Common myeloid progenitor, CD34-positive (primary cell): Measurements from ENCODE around the gene ANKRD11.
"Not testable (repeated sequence)": the region's sequence is repeated elsewhere in the genome, so short reads cannot be mapped to it uniquely, and the experiment has no call there.

Experiments used
- CTCF ChIA-PET: fragments of 350-600 bp; sonication (Branson Sonifier 250); formaldehyde crosslinking; loops from one replicate; lab custom pipeline; 2021; ENCODE audit warnings: antibody characterized with exemption; lab: Charles Lee
- POLR2A ChIA-PET: fragments of 350-600 bp; sonication (Branson Sonifier 250); formaldehyde crosslinking; loops from one replicate; lab custom pipeline; 2021; ENCODE audit warnings: antibody characterized with exemption; lab: Charles Lee
- DNase-seq, 3 donors: peaks; one replicate each; pipeline versions ENCODE4 v3.0.0 to v3.0.0-alpha.2; 2013
- H3K27ac ChIP-seq, 2 experiments: 1 replicate in 1 of 2; 2 replicates in 1 of 2; pipeline ENCODE4 v1.7.0; 2013; ENCODE audit warnings: inconsistent platforms in 2 of 2, low read length in 2 of 2, mild to moderate bottlenecking in 2 of 2, low read depth in 1 of 2, moderate library complexity in 1 of 2; ENCODE audit not compliant: severe bottlenecking in 2 of 2, insufficient read depth in 1 of 2, poor library complexity in 1 of 2
- H3K27me3 ChIP-seq, 5 experiments: replicated peaks in 2 of 5; 1 replicate in 3 of 5; 2 replicates in 2 of 5; pipeline versions ENCODE4 v1.6.1 to v1.7.0; 2013; ENCODE audit warnings: low read length in 4 of 5, mild to moderate bottlenecking in 2 of 5, moderate library complexity in 2 of 5, inconsistent platforms in 1 of 5; ENCODE audit not compliant: insufficient read depth in 5 of 5, control insufficient read depth in 4 of 5
- H3K36me3 ChIP-seq, 4 experiments: 1 replicate in 2 of 4; 2 replicates in 2 of 4; pipeline versions ENCODE4 v1.6.1 to v1.7.0; 2013; ENCODE audit warnings: low read length in 3 of 4, control low read depth in 1 of 4, mild to moderate bottlenecking in 1 of 4; ENCODE audit not compliant: control insufficient read depth in 4 of 4, insufficient read depth in 4 of 4
- H3K4me1 ChIP-seq, 4 experiments: 1 replicate in 3 of 4; 2 replicates in 1 of 4; pipeline versions ENCODE4 v1.6.1 to v1.7.1; 2013; ENCODE audit warnings: low read length in 3 of 4, mild to moderate bottlenecking in 3 of 4, control low read depth in 1 of 4, inconsistent platforms in 1 of 4, moderate library complexity in 1 of 4; ENCODE audit not compliant: control insufficient read depth in 4 of 4, insufficient read depth in 4 of 4; ENCODE audit errors: control extremely low read depth in 1 of 4
- H3K4me3 ChIP-seq, 7 experiments: 1 replicate in 4 of 7; 2 replicates in 3 of 7; pipeline versions ENCODE4 v1.5.1 to v1.7.0; 2013; ENCODE audit warnings: mild to moderate bottlenecking in 7 of 7, low read length in 6 of 7, moderate library complexity in 6 of 7, inconsistent platforms in 2 of 7, low read depth in 2 of 7, control low read depth in 1 of 7; ENCODE audit not compliant: insufficient read depth in 4 of 7, control insufficient read depth in 1 of 7; ENCODE audit errors: extremely low read depth in 1 of 7
- H3K9me3 ChIP-seq, 5 experiments: 1 replicate in 4 of 5; 2 replicates in 1 of 5; pipeline versions ENCODE4 v1.6.1 to v1.7.1; 2013; ENCODE audit warnings: low read length in 4 of 5, mild to moderate bottlenecking in 2 of 5, inconsistent platforms in 1 of 5, low read depth in 1 of 5, moderate library complexity in 1 of 5; ENCODE audit not compliant: control insufficient read depth in 4 of 5, insufficient read depth in 2 of 5; ENCODE audit errors: control extremely low read depth in 1 of 5
- WGBS: methylation state at CpG from one replicate; pipeline ENCODE4 v1.1.5; 2013; ENCODE audit not compliant: insufficient coverage; 5-methylcytosine and 5-hydroxymethylcytosine counted together

ANKRD11 gene

DNA sequence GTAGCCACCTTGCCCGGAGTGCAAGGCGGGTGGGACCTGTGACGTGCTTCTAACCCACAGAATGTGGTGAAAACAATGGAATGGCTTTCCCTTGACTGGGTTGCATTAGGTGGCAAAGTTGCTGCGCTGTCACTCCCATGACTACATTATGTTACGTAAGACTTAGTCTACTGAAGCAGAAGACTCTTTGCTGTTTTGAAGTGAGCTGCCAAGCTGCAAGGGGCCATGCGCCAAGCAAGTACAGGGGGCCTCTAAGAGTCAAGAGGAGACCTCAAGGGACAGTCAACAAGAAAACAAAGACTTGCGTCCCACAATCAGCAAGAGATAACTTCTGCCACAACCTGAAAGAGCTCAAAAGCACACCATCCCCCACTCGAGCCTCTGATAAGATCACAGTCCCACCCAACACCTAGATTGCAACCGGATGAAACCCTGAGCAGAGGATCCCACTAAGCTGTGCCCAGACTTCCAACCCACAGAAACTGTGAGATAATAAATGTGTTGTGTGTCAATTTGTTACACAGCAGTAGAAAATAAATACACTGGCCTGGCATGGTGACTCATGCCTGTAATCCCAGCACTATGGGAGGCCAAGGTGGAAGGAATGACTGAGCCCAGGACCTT lies 16.5 kb downstream of the ANKRD11 start:
- H3K27ac ChIP-seq, result no peak overlapping the region
- POLR2A ChIA-PET, result no interaction called here
- no peaks in the 10 kb centered on the region for H3K27me3 ChIP-seq
- WGBS, result 91% methylated on average over 7 of the region's 9 CpGs
- H3K36me3 ChIP-seq, result peaks cover 0 to 4% (median 0%) of the 10 kb centered on the region in 4 experiments
- peaks cover 13 to 70% (median 29%) of the 10 kb centered on the region in 4 experiments for H3K4me1 ChIP-seq
- CTCF ChIA-PET, result interaction anchor here (1.3 to 1.8 kb wide), 3 partner anchors 17 to 37 kb away, joined by 3 to 9 read pairs (median 3); no protein-coding TSS in a partner anchor
- no peaks in the 10 kb centered on the region for H3K9me3 ChIP-seq
- no peak overlapping the region for H3K4me3 ChIP-seq
- no peak for DNase-seq

DNA sequence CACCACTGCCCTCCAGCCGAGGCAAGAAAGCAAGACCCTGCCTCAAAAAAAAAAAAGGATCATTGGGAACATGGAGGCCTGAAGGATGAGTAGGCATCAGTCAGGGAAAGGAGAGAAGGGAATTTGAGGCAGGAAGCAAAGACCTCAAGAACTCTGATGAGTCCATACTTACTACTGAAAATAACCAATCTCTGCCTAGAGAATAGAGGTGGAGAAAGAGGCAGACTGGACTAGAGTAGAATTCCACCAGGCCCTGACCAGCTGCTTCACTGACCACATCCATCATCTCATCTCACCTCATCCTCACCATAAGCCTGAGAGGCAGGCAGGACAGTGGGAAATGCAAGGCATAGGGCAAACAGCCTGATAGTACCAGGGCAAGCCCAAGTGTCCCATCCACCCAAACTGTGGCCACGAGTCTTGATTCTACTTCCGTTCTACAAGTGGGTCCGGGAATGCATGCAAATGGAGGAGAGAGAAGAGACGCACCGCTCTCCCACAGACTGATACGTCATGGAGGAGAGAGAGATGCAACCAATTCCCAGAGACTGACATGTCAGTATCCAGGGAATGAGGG lies 17.1 kb downstream of the ANKRD11 start:
- WGBS, result 100% methylated on average over 6 of the region's 7 CpGs
- no peak for DNase-seq
- POLR2A ChIA-PET, result no interaction called here
- no peak overlapping the region for H3K27ac ChIP-seq
- CTCF ChIA-PET, result interaction anchor here (1.2 to 1.3 kb wide), 2 partner anchors 10 to 16 kb away, joined by 3 to 4 read pairs; no protein-coding TSS in a partner anchor
- H3K9me3 ChIP-seq, result no peaks in the 10 kb centered on the region
- peaks cover 0 to 4% (median under 1%) of the 10 kb centered on the region in 4 experiments for H3K36me3 ChIP-seq
- no peak overlapping the region for H3K4me3 ChIP-seq
- no peaks in the 10 kb centered on the region for H3K27me3 ChIP-seq
- peaks cover 13 to 64% (median 26%) of the 10 kb centered on the region in 4 experiments for H3K4me1 ChIP-seq

DNA sequence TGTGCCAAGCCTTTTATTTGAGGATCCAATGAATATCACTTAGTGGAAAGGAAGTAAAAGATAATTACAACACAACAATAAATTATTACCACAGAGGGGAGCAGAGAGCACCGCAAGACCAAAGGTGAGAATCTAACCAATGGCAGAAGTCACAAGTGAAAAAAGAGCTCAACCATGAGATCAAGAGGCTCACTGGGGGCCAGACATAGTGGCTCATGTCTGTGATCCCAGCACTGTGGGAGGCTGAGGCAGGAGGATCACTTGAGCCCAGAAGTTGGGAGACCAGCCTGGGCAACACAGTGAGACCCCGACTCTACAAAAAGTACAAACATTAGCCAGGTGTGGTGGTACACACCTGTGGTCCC lies 17.7 kb downstream of the ANKRD11 start:
- H3K9me3 ChIP-seq, result no peaks in the 10 kb centered on the region
- H3K27ac ChIP-seq, result no peak overlapping the region
- no peaks in the 10 kb centered on the region for H3K27me3 ChIP-seq
- H3K4me3 ChIP-seq, result no peak overlapping the region
- ChIA-PET CTCF (interaction anchor here (1.2 to 1.4 kb wide), 2 partner anchors 11 to 15 kb away, joined by 4 read pairs; no protein-coding TSS in a partner anchor), POLR2A (no interaction called here)
- DNase-seq, result no peak
- peaks cover 0 to 5% (median 2%) of the 10 kb centered on the region in 4 experiments for H3K36me3 ChIP-seq
- WGBS, result 92% methylated on average over 2 of the region's 2 CpGs
- peaks cover 13 to 58% (median 23%) of the 10 kb centered on the region in 4 experiments for H3K4me1 ChIP-seq

DNA sequence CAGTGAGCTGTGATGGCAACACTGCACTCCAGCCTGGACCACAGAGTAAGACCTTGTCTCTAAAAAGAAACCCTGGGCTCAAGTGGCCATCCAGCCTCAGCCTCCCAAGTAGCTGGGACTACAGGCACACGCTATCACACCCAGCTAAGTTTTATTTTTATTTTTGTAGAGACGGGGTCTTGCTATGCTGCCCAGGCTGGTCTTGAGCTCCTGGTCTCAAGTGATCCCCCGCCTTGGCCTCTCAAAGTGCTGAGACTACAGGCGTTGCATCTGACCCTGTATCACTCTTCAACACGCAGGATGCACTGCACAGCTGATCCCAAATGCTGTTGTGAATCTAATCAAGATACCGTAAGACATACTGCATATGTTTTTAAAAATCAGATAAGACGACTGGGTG lies 23.0 kb downstream of the ANKRD11 start:
- H3K27me3 ChIP-seq, result no peaks in the 10 kb centered on the region
- DNase-seq, result no peak
- H3K9me3 ChIP-seq, result no peaks in the 10 kb centered on the region
- peaks cover 0 to 5% (median 0%) of the 10 kb centered on the region in 4 experiments for H3K36me3 ChIP-seq
- peaks cover 3 to 12% (median 3%) of the 10 kb centered on the region in 4 experiments for H3K4me1 ChIP-seq
- ChIA-PET POLR2A (interaction anchor here (0.6 to 0.8 kb wide), 2 partner anchors 10 to 136 kb away, joined by 5 to 7 read pairs; no protein-coding TSS in a partner anchor), CTCF (interaction anchor here (1.1 to 2.9 kb wide), 4 partner anchors 10 to 41 kb away, joined by 3 to 9 read pairs (median 4); partner anchors contain the start of gene SPG7)
- no peak overlapping the region for H3K4me3 ChIP-seq
- WGBS, result 99% methylated on average over 7 of the region's 7 CpGs
- H3K27ac ChIP-seq, result no peak overlapping the region

DNA sequence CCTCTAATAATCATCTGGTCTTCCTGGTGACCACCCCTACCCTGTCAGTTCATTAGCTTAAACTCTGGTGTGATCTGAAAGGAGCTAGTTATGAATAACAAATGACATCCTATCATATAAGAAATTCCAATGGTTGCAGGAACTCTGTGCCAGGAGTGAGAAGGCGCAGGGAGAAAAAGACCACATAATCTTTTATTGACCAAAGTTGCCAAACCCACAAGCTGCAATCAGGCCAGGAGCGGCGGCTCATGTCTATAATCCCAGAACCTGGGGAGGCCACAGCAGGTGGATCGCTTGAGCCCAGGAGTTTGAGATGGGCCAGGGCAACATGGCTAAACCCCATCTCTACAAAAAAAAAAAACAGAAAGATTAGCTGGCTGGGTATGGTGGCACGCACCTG lies 23.4 kb downstream of the ANKRD11 start:
- 91% methylated on average over 4 of the region's 5 CpGs for WGBS
- Histone ChIP-seq H3K27ac (no peak overlapping the region), H3K4me1 (peaks cover 0 to 7% (median 0%) of the 10 kb centered on the region in 4 experiments), H3K36me3 (peaks cover 0 to 5% (median 0%) of the 10 kb centered on the region in 4 experiments), H3K9me3 (no peaks in the 10 kb centered on the region), H3K27me3 (no peaks in the 10 kb centered on the region), H3K4me3 (no peak overlapping the region)
- POLR2A ChIA-PET, result interaction anchor here (0.8 kb wide), 1 partner anchor 9 kb away, joined by 7 read pairs; no protein-coding TSS in a partner anchor
- CTCF ChIA-PET, result interaction anchor here (1.1 to 2.9 kb wide), 4 partner anchors 10 to 41 kb away, joined by 3 to 9 read pairs (median 4); partner anchors contain the start of gene SPG7
- no peak for DNase-seq

DNA sequence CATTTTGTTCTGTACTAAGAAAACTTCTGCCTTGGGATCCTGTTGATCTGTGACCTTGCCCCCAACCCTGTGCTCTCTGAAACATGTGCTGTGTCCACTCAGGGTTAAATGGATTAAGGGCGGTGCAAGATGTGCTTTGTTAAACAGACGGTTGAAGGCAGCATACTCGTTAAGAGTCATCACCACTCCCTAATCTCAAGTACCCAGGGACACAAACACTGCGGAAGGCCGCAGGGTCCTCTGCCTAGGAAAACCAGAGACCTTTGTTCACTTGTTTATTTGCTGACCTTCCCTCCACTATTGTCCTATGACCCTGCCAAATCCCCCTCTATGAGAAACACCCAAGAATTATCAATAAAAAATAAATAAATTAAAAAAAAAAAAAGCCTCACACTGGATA lies 27.0 kb downstream of the ANKRD11 start:
- WGBS, result no CpG with 5 or more reads among the region's 5 CpGs
- CTCF ChIA-PET, H3K9me3 ChIP-seq, POLR2A ChIA-PET, H3K4me1 ChIP-seq, H3K27ac ChIP-seq, H3K4me3 ChIP-seq, DNase-seq, H3K27me3 ChIP-seq, H3K36me3 ChIP-seq: not testable (repeated sequence)

DNA sequence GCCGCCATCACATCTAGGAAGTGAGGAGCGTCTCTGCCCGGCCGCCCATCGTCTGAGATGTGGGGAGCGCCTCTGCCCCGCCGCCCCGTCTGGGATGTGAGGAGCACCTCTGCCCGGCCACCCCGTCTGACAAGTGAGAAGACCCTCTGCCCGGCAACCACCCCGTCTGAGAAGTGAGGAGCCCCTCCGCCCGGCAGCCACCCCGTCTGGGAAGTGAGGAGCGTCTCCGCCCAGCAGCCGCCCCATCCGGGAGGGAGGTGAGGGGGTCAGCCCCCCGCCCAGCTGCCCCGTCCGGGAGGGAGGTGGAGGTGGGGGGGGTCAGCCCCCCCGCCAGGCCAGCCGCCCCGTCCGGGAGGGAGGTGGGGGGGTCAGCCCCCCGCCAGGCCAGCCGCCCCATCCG lies 27.7 kb downstream of the ANKRD11 start:
- H3K4me1 ChIP-seq, CTCF ChIA-PET, H3K4me3 ChIP-seq, H3K27ac ChIP-seq, H3K36me3 ChIP-seq, H3K9me3 ChIP-seq, H3K27me3 ChIP-seq, POLR2A ChIA-PET, DNase-seq: not testable (repeated sequence)
- 99% methylated on average over 15 of the region's 30 CpGs for WGBS
